SW480 (cell line): Measurements from ENCODE around the gene NEO1.
A peak's percentile ranks its signal among the peaks of the same experiment; 100 is the strongest.

ENCODE experiments used
- DNase-seq: peaks from one replicate; pipeline ENCODE4 v3.0.0-alpha.2; 2016; ENCODE audit warnings: low spot score

The NEO1 gene

DNA sequence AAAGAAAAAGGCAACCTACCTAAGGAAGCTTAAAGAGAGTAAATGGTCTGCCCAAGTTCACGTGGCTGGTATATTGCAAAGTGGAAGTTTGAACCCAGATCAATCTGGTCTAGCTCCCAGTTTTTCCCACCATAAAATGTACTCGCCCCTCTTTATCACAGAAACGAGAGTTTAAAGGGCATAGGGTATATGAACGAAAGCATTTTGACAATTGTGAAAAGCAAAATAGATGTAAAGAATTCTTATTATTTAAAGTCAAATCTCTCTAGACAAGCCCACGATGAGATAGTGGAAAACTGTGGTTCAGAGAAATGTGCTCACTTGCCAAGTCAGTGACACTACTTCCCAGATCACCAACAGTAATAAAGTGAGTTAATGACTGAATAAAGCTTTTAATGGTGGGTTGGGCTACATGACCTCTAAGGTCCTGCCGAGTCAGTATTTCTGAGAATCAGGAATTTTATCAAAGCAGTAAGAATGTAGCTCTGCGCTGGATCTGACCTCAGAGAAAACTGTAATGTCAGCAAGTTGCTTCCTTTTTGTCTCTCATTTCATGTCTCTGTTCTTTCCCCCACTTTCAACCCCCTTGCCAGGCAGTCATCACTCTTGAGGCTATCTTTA lies 23.3 kb upstream of the NEO1 start:
- no peak for DNase-seq

GRCh38 chr15:73030122-73030679 lies 22.1 kb upstream of the NEO1 start:
- no peak for DNase-seq

DNA sequence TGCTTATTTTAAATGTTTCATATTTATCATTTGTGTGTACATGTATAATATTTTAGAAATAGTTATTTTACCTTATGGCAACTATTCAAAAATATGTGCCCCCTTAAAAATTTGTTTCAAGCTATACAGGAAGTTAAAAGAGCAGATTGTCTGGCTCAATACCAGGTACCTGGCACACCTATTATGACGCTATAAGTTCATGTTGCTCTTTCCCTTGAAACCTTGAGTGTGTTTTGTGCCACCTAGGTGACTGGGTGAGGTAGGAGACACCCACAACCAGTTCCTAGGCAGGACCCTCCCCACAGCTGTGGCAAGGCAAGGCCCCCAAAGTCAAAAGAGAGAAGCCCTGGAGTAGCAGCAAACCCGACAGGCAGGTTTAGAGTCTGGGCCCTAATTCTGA lies 20.6 kb upstream of the NEO1 start:
- DNase-seq = no peak

GRCh38 chr15:73033611-73034010 lies 18.7 kb upstream of the NEO1 start:
- no peak for DNase-seq

DNA sequence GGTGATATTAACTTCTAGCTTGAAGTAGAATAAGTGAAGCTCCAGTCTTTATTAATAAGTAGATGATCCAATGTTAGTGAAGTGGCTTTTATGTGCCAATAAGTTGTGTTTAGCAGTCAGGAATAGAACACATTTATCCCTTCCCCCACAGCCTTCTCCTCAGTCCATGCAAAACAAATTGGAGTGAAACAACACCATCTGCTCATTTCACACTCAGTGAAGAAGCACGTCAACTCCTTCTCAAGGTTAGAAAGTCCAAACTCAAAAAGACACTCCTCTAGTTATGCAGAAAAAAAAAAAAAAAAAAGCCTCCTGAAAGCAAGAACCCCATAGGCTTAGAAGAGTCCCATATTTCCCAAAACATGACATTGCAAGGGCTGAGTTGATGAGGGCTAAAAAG lies 18.0 kb upstream of the NEO1 start:
- no peak for DNase-seq

GRCh38 chr15:73035221-73035620 lies 17.0 kb upstream of the NEO1 start:
- DNase-seq = no peak

- no peak for DNase-seq
Observed at GRCh38 chr15:73038220-73038619, 14.0 kb upstream of the NEO1 start.

DNA sequence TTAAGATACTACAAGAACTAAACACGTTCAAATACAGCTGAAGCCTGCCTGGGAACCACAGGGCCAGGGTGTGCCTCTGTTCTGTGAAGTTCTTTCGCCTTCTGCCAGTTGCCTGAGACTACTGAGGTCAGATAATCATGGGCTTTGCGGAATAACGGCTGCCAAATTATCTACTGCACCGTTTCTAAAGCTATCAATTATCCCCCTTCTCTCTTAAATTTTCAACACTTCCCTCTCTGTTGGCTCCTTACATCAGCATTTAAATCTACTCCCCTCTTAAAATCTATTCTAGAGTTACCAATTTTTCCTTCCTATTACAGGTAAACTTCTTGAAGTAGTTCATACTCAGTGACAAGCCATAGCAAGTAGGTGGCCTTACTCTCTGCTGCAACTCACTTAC lies 6.2 kb upstream of the NEO1 start:
- no peak for DNase-seq

DNA sequence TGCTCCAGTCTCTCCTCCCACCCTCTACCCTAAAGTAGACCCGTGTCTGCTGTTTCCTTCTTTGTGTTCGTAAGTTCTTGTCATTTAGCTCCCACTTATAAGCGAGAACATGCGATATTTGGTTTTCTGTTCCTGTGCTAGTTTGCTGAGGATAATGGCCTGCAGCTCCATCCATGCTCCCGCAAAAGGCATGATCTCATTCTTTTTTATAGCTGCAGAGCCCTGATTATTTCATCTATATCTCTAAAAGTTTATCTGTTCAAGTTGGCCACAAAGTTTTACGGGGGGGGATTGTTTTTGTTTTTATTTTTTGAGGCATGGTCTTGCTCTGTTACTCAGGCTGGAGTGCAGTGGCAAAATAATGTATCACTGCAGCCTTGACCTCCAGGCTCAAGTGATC lies 4.4 kb upstream of the NEO1 start:
- no peak for DNase-seq

DNA sequence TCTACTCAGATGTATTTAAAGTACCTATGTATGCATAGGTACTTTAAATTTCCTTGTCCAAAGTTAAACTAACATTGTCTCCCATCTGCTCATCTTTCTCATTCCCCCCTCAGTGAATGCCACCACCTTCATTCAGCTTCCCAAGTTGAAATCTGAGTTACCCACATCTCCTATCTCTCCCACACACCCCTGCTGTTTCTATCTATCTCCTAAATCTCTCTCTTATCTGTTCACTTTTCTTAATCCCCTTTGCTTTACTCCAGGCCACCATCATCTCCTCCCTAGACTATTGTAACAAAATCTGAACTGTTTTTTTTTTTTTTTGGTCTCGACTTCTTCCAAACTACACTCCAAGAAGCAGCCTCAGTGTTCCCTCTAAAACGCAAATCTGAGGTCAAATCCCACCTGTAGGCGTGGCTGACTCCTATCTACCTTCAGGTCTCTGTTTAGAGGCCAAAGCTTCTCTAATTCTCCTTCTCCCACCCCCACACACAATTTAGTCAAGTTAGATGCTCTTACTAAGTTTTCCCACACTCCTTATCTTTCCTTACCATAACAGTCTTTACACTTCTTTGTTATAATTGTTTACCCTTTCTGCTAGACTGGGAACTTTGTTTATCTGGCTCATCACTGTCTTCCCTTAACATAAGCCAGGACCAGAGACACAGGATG lies 3.5 kb upstream of the NEO1 start:
- no peak for DNase-seq

DNA sequence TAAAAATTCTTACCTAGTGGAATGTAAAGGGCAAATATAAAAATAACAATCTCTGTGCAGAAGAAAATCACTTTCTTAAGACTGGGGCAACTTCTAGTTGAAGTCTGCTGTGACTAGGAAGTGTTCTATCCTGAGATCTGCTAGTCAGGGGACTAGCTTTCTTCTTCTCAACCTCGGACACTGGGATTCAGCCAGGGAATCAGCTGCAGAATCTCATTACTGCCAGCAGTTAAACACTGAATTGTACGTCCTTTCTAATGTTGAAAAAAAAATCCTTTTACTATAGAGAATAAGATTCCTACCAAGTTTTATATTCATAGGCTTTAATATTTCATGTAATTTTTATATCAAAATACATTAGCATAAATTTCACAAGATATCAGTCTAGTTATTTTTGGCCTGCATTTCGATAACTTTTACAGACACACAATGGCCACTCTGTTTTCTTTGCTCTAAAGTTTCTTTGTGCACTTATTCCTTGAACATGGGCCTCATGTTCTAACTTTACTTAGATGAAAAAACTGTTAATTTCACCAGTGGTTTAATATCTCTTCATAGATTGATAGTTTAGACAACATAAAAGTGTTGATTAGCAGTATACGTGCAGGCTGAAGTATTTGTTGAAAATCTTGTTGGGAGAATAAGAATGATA lies 2.6 kb upstream of the NEO1 start:
- DNase-seq = no peak

DNA sequence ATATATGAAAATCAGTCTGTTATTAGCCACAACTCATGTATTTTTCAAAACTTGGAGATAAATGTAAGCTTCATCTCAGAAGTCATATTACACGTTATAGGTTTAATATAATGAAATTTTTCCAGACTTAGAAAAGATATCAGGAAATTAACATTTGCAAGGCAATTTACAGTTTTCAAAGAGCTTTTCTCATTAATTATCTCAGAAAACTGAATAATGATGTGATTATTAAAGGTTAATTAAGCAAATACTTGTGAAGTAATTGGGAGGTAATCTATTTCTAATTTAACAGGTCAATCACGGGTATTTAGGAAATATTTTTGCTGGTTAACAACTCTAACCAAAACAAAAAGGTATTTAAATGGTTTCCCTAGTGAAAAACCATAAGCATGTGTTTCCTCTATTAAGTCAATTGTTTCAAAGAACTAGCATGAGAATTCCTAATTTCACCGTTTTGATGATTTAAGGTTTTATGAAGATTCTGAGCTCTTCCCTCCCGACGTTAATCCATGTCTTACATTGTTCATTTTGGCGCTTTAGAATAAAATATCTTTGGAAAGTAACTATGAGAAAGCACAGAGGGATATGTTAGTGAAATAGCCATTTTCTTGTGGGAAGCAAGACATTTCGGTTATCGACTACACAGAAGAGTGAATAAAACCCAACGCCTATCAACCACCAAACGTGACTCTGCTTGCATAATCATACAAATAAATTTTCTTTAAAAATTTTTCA lies 1.5 kb upstream of the NEO1 start:
- DNase-seq = no peak

DNA sequence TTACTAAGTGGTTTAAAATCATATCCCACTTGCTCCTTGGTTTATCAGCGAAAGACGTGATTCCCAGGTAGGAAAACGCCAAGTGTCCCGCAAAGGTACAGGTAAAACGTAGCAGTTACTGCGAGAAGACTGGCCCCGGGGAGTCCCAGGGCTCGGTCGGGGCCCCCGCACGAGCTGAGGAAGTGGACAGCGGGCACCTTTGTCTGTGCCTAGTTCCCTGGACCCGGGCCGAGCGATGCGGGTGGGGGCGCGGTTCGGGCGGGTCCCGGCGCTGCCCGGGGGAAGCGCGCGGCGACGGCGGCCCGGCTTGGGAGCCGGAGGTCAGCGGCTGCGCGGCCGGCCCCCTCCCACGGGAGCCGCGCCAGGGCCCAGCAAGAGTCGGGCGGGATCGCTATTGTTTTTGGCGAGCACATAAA lies 864 bp upstream of the NEO1 start:
- peak; percentile 29 for DNase-seq

DNA sequence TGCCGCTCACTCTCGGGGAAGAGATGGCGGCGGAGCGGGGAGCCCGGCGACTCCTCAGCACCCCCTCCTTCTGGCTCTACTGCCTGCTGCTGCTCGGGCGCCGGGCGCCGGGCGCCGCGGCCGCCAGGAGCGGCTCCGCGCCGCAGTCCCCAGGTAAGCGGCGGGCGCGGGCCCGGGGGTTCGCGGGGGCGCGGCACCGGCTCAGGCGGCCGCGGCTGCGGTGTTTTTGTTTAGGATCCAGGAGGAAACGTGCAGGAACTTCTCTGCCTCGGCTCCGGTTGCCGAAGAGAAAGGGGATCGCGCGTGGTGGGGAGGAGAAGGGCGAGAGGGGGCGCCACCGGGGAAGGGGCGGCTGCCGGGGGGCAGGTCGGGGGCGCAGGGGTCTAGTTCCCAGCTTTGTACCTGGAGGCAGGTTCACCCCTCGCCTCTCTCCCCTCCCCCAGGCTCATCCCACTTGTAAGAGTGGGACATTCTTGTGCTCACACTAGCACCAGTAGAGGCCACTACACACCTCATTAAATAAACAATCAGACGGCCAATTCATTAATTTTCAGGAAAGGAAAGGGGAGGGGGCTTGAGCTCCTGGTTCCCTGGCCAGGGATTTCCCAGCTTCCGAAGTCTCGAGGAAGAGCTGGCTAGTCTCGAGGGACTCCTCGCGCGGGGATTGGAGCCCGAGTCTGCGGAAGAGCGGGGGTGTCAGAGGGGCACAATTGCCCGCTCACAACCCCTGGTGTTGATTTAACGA lies 562 bp downstream of the NEO1 start:
- peak; percentile 70 for DNase-seq

- DNase-seq = no peak
Observed at GRCh38 chr15:73053398-73053723, 1.1 kb downstream of the NEO1 start.

DNA sequence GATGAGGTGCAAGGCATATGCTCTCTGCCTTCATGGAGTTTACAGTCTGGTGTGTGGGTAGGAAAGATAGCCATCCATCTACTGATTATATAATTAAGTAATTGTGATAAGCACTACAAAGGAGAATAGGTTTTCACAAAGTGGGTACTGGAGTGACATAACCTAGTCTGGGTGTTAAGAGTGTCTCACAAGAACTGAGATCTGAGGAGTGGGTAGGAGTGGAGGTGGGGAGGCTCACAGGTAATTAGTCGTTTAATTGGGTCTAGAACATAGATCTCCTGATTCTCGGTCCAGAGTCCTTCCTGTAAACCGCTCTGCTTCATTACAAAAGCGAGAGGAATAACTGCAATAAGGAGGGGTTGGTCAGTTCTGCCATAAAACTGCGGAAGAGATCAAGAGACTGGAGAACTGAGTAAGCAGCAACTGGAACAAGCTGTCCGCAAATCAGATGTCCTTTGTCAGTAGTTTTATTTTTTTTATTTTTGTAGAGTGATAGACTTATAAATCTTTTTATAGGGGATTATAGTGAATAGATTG lies 2.2 kb downstream of the NEO1 start:
- no peak for DNase-seq

GRCh38 chr15:73056460-73056859 lies 4.2 kb downstream of the NEO1 start:
- DNase-seq = no peak

DNA sequence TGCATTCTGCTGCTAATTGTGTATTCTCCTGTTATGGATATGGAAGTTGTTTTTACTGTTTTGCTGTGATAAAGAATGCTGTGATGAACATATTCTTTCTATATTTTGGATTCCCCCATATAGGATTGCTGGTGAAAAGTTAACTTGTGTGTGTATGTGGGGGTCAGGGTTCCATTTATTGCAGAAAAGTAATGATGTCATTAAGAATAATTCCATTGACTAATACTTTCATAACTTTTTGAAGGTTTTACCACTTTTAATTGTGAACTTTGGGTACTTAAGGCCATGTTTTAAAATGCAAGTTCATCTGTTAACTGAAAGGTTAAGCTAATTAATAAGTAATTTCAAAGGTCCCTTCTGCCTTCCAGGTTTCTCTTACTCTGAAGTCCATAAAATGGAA lies 6.2 kb downstream of the NEO1 start:
- no peak for DNase-seq

- no peak for DNase-seq
Observed at GRCh38 chr15:73065114-73065513, 12.9 kb downstream of the NEO1 start.

- DNase-seq = no peak
Observed at GRCh38 chr15:73069109-73069508, 16.8 kb downstream of the NEO1 start.

DNA sequence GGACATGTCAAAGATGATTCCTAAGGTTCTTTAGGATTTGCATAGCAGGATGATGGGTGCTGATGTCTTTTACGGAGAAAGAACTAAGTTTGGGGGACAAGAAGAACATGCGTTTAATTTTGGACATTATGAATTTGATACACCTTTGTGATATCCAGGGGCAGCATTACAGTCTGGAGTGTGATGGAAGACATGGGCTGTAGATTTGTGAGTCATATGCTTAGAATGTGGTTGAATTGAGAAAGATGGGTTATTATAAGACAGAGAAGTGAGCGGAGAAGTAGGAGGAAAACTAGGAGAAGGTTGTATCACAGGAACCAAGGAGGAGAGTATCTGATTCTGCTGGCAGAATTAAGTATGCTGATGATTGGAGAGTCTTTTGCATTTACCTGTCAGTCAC lies 20.6 kb downstream of the NEO1 start:
- no peak for DNase-seq

GRCh38 chr15:73074241-73074640 lies 22.0 kb downstream of the NEO1 start:
- no peak for DNase-seq
